Transverse colon (tissue), 3 donors: Measurements from ENCODE around the gene PDHB.

ENCODE experiments used
- EP300 ChIP-seq: sonication (generic); formaldehyde crosslinking; IDR thresholded peaks from one replicate; pipeline ENCODE4 v1.6.1; 2017; ENCODE audit warnings: antibody characterized with exemption, low read depth
- POLR2A ChIP-seq: fragments of 450-650 bp; IDR thresholded peaks from one replicate; pipeline ENCODE4 v1.6.1; 2016; ENCODE audit warnings: antibody characterized with exemption, mild to moderate bottlenecking, moderate library complexity
- TF ChIP-seq, protein P1 (sequence below), 5 experiments: fragments of 200-600 bp in 3 of 5; fragments of 450-650 bp in 2 of 5; sonication (generic) in 3 of 5; IDR thresholded peaks; 1 replicate in 2 of 5; 2 replicates in 3 of 5; pipeline ENCODE4 v1.5.1; 2016 to 2017; ENCODE audit warnings: antibody characterized with exemption in 5 of 5, inconsistent platforms in 3 of 5, mild to moderate bottlenecking in 2 of 5, moderate library complexity in 1 of 5

DNA sequence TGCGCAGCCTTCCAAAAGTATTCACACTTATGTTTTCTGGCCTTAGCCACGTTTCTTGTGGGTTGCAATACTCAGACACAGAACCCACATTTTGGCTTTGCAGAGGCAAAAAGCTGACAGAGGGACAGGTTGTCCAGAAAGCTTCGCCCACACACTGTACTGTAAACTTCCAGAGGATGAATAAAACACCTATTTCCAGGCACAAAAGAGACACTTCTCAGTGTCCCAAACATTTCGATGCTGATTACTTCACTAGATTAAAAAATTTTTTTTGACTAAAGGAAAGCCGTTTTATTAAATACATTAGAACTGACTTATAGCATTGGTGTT is 30.3 kb upstream of the PDHB start:
- TF ChIP-seq, protein P1, sequence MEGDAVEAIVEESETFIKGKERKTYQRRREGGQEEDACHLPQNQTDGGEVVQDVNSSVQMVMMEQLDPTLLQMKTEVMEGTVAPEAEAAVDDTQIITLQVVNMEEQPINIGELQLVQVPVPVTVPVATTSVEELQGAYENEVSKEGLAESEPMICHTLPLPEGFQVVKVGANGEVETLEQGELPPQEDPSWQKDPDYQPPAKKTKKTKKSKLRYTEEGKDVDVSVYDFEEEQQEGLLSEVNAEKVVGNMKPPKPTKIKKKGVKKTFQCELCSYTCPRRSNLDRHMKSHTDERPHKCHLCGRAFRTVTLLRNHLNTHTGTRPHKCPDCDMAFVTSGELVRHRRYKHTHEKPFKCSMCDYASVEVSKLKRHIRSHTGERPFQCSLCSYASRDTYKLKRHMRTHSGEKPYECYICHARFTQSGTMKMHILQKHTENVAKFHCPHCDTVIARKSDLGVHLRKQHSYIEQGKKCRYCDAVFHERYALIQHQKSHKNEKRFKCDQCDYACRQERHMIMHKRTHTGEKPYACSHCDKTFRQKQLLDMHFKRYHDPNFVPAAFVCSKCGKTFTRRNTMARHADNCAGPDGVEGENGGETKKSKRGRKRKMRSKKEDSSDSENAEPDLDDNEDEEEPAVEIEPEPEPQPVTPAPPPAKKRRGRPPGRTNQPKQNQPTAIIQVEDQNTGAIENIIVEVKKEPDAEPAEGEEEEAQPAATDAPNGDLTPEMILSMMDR (IDR thresholded peaks at IDR 0.05) = no peak
- TF ChIP-seq POLR2A = no peak
- no peak for TF ChIP-seq EP300
